ENCODE measurements around the gene MAP3K14.
A peak's percentile ranks its signal among the peaks of the same experiment; 100 is the strongest.

MAP3K14 gene

GRCh38 chr17:45277216-45277849 lies 39.5 kb downstream of the MAP3K14 start:
- DNase-seq: peak; percentile 82

- DNase-seq: no peak
Measured at GRCh38 chr17:45276031-45276430, 40.8 kb downstream of the MAP3K14 start.

- DNase-seq: no peak
Measured at GRCh38 chr17:45274033-45274432, 42.8 kb downstream of the MAP3K14 start.

- DNase-seq: no peak
Measured at GRCh38 chr17:45273551-45273957, 43.3 kb downstream of the MAP3K14 start.

GRCh38 chr17:45271603-45272002 lies 45.2 kb downstream of the MAP3K14 start:
- DNase-seq: no peak

DNA sequence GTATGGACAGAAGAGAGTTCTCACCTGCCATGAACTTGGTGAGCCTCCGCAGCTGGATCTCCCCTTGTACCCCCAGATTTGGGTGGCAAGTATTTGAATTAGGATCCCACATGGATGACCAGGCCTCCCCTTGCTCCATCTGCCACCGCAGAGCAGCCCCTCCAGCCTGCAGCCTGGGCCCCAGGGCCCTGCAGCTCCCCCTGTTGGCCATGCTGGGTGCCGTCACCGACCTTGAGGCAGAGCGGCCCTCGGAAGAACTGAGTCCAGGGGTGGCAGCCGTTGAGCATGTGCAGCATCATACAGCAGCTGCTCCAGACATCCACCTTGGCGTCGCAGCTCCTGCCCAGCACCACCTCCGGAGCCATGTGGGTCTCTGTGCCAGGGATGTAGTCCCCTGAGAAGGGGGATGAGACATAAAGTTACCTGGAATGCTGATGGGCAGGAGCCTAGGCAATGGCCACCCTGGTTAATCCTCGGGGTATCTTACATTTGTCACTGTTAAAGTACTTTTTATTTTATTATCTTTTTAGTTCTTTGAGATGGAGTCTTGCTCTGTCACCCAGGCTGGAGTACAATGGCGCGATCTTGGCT lies 45.9 kb downstream of the MAP3K14 start:
- no peak for DNase-seq

DNA sequence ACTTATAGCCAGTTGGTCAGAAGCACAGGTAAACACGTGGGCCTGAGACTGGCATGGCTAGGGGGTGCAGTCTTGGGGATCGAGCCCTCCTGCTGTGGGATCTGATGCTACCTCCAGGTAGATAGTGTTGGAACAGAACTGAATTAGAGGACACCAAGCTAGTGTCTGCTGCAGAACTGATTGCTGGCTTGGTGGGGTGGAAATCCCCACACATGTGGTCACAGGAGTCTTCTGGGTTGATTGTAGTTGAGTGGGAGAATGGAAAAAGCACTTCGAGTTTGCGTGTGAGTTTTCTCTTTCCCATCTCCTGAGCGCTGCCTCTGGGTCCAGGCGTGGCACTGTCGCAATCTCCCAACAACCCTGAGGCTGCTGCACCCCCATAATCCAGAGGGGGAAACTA lies 46.9 kb downstream of the MAP3K14 start:
- no peak for DNase-seq

- DNase-seq: no peak
Measured at GRCh38 chr17:45267436-45268055, 49.3 kb downstream of the MAP3K14 start.

- DNase-seq: no peak
Measured at GRCh38 chr17:45266372-45266926, 50.4 kb downstream of the MAP3K14 start.

GRCh38 chr17:45265821-45266220 lies 51.0 kb downstream of the MAP3K14 start:
- no peak for DNase-seq

DNA sequence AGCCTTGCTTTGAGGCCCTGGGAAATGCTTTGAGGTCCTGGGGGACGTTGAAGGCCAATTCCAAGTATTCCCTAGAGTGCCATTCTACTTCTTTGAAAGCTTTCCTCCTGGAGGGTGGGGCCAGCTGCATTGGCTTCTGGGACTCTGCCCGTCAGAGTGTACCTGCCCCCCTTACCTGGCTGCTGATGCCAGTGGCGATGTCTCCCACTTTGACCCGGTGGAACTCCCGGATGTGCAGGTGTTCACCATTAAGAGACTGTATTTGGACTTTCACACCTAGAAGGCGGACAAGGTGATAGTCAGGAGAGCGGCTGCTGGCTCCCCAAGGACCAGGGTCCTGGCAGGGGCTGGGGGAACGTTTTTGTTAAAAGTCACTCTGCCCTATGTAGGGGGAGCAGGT lies 51.8 kb downstream of the MAP3K14 start:
- DNase-seq: no peak

GRCh38 chr17:45264430-45264829 lies 52.4 kb downstream of the MAP3K14 start:
- no peak for DNase-seq

DNA sequence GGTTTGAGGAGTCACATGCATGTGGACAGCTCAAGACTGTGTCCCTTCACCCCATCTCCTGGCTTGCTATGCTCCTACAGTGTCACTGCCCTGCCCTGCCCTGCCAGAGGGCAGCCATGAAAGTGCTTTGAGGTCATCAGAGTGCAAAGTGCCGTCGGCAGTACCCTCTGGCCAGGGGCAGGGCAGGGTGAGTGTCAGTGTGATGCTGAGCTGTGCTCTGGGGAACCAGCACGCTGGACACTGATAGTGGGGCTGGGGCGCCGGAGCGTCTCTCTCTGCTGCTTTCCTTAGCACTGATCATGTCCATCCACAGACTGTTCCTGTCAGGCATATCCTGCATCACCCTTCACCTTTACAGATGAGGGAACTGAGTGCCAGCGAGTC lies 53.4 kb downstream of the MAP3K14 start:
- DNase-seq: no peak

- DNase-seq: no peak
Measured at GRCh38 chr17:45262516-45263476, 54.0 kb downstream of the MAP3K14 start.

DNA sequence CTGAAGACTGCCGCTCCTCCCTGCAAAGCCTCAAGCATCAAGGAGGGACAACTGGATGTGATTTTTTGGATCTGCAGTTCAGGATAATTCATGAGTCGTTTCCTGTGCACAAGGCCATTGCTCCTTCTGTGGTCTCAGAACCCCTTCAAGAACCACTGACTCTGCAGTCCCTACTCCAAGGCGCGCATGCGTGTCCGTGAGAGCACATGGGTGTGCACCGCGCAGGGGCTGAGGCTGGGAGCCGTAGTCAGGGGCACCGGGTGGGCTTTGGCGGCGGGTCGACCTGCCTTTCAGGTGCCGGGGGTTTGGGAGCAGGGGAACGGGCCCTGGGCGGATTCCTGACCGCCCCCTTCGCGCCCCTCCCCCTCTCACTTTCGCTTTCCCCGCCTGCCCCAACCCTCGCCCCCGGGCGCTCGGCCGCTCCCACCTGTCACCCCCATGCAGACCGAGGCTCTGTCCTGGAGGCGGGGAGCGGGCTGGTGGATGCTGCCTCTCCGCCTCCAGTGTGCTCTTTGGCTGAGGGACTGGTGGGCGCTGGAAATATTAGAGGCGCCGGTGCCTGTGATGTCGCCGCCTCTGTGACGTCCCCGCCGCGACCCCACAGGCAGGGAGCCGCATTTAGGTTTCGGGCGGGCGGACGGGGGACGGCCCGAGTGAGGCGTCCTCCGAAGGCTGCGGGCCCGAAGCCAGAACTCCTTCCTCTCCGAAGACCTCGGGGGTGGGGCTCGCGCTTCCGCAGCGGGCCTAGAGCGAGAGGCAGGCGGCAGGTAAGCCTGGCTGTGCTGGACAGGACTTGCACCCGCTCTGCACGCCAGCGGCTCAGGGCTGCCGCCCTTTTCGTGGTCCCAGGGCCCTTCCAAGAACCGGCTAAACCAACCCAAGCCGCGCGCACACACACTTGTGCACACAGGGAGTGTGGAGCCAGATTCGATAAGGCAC lies 55.0 kb downstream of the MAP3K14 start, which contains the start of gene SPATA32:
SPATA32 (minus strand) TSS at position 518 of the 939 bp plus-strand sequence; CDS start at position 440, 78 bp downstream.
- peak; percentile 21 for DNase-seq

DNA sequence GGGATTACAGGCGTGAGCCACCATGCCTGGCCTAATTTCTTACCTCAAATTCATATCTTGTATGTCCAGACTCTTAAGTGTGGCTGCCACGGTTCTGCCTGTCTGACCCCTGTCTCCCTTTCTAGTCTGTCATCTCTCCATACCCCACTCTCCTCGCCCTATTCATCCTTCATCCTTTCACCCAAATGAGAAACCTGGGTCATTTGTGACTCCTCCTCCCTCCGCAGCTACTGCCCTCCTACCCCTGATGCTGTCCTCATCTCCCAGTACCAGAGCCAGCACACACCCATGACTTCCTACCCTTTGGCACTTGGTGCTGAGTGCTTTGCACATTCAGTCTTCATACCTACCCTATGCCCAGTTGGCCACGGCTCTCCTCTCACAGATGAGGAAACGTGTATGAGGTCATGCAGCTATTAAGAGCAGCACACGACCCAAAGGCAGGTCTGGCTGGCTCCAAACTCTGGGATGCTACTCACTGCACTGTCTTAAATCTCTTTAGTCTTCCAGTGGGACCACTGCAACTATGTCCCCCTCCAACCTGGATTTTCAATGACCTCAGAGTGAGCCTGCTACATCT lies 56.5 kb downstream of the MAP3K14 start:
- no peak for DNase-seq

- DNase-seq: no peak
Measured at GRCh38 chr17:45258981-45259380, 57.8 kb downstream of the MAP3K14 start.

DNA sequence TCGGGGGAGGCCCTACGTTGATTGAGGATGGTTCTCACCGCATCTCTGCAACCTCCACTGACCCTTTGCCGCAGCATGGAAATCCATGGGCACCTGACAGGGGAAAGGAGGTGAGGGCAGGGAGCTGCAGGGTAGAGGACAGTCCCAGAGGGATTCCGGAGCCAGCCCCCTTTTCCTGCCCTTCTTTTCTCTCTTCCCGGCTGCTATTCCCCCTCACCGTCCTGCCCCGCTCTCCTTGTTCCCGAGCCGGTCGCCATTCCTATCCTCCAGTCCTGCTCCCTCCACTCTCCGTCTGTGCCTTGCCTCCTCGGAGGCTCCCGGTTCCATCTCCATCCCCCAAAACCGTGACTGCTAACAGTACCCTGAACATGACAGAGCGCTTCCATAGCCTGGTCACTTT lies 59.7 kb downstream of the MAP3K14 start:
- DNase-seq: no peak

- DNase-seq: no peak
Measured at GRCh38 chr17:45256114-45256966, 60.5 kb downstream of the MAP3K14 start.

- no peak for DNase-seq
Measured at GRCh38 chr17:45255358-45255757, 61.5 kb downstream of the MAP3K14 start.

Data from NCI-H1105 treated with DMSO at 0.1 percent for 48 hours (cell line).